Hepatocyte (in vitro differentiated cells): ENCODE results near the gene RTN4R. TPM values are rescaled to one million over a fixed set of nuclear protein-coding genes. Genes with fewer than 3 reads are reported as not detected.

ENCODE experiments used
- DNase-seq: peaks from one replicate; pipeline ENCODE4 v3.0.0-alpha.2; 2016; ENCODE audit warnings: low spot score
- H2AFZ ChIP-seq: fragments of 200-600 bp; sonication (generic); 2 replicates; pipeline ENCODE4 v1.6.0; 2016; ENCODE audit warnings: antibody characterized with exemption, mild to moderate bottlenecking
- H3K27ac ChIP-seq: fragments of 200-600 bp; sonication (generic); 2 replicates; pipeline ENCODE4 v1.5.1; 2016; ENCODE audit warnings: mild to moderate bottlenecking
- H3K27me3 ChIP-seq: fragments of 200-600 bp; sonication (generic); 2 replicates; pipeline ENCODE4 v1.6.1; 2016
- H3K36me3 ChIP-seq: fragments of 200-600 bp; sonication (generic); replicated peaks from 2 replicates; pipeline ENCODE4 v1.5.1; 2016; ENCODE audit warnings: low read depth; ENCODE audit not compliant: insufficient read depth
- H3K4me1 ChIP-seq: fragments of 200-600 bp; sonication (generic); 2 replicates; pipeline ENCODE4 v1.5.1; 2016; ENCODE audit warnings: mild to moderate bottlenecking, moderate library complexity; ENCODE audit not compliant: insufficient read depth
- H3K4me2 ChIP-seq: fragments of 200-600 bp; sonication (generic); 2 replicates; pipeline ENCODE4 v1.6.0; 2016
- H3K4me3 ChIP-seq: fragments of 200-600 bp; sonication (generic); 2 replicates; pipeline ENCODE4 v1.5.1; 2016; ENCODE audit warnings: mild to moderate bottlenecking
- H3K79me2 ChIP-seq: fragments of 200-600 bp; sonication (generic); 2 replicates; pipeline ENCODE4 v1.6.0; 2017; ENCODE audit warnings: mild to moderate bottlenecking
- H3K9me2 ChIP-seq: fragments of 200-600 bp; sonication (generic); replicated peaks from 2 replicates; pipeline ENCODE4 v1.6.0; 2017; ENCODE audit warnings: mild to moderate bottlenecking; ENCODE audit not compliant: insufficient read depth
- H3K9me3 ChIP-seq: fragments of 200-600 bp; sonication (generic); 2 replicates; pipeline ENCODE4 v1.5.1; 2016; ENCODE audit warnings: low read depth, mild to moderate bottlenecking
- H4K20me1 ChIP-seq: fragments of 200-600 bp; sonication (generic); 2 replicates; pipeline ENCODE4 v1.6.0; 2016; ENCODE audit warnings: mild to moderate bottlenecking; ENCODE audit not compliant: insufficient read depth, poor library complexity, severe bottlenecking
- EZH2 ChIP-seq: fragments of 200-600 bp; sonication (generic); IDR thresholded peaks from 2 replicates; pipeline ENCODE4 v1.6.1; 2016; ENCODE audit warnings: antibody characterized with exemption, mild to moderate bottlenecking, borderline replicate concordance
- EZH2phosphoT487 ChIP-seq: fragments of 200-600 bp; sonication (generic); IDR thresholded peaks from one replicate; pipeline ENCODE4 v1.6.1; 2018; ENCODE audit warnings: antibody characterized with exemption, mild to moderate bottlenecking, low read depth, moderate library complexity; ENCODE audit not compliant: unreplicated experiment, severe bottlenecking
- WGBS: methylation state at CpG from one replicate; pipeline ENCODE4 v1.1.6; 2016; ENCODE audit warnings: low lambda C conversion rate; ENCODE audit errors: missing lambda C conversion rate; 5-methylcytosine and 5-hydroxymethylcytosine counted together
- polyA plus RNA-seq: library from polyadenylated mRNA; unstranded; fragments of >200 nt; fragmentation: Nextera tagmentation; extraction: Ambion mirVana; gene quantifications from 2 replicates; pipeline ENCODE4 v1.2.1, GENCODE V29; 2016
- total RNA-seq: library from RNA; depleted of rRNA; stranded (reverse); fragments of >200 nt; gene quantifications from 2 replicates; pipeline ENCODE4 v1.2.3, GENCODE V29; 2014
- TF ChIP-seq, protein P1 (sequence below): fragments of 200-600 bp; sonication (generic); IDR thresholded peaks from 2 replicates; pipeline ENCODE4 v1.5.1; 2016; ENCODE audit warnings: antibody characterized with exemption, mild to moderate bottlenecking; ENCODE audit not compliant: poor library complexity

The RTN4R gene
- total and polyA plus RNA-seq, 2 experiments from 2014 or later, result 7.9 to 16.9 TPM

DNA sequence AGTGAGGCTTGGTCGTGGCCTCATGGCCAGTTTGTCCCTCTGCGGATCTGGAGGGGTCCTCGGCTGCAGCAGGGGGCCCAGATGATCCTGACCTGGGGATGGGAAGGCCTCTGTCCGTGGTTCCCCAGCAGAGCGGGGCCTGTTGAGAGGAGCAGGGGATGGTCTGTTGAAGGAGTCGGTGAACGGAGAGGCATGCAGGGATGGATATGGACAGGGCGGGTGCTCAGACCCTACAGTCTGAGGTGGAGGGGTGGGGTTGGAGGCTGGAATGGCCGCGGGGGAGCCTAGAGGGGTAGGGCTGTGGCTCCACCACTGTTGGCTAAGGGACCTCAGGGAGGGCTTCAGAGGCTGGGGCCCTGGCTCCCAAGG lies 33.8 kb downstream of the RTN4R start:
- Histone ChIP-seq H3K9me2 (no peaks in the 10 kb centered on the region), H3K4me1 (peaks cover 20% of the 10 kb centered on the region), H3K27me3 (no peaks in the 10 kb centered on the region), H3K36me3 (no peaks in the 10 kb centered on the region), H2AFZ (no peak overlapping the region), H3K27ac (no peak overlapping the region), H4K20me1 (no peaks in the 10 kb centered on the region), H3K4me2 (no peak overlapping the region), H3K79me2 (no peaks in the 10 kb centered on the region), H3K4me3 (no peak overlapping the region), H3K9me3 (no peaks in the 10 kb centered on the region)
- no peak for DNase-seq
- no peak for TF ChIP-seq EZH2
- no peak for TF ChIP-seq EZH2phosphoT487
- TF ChIP-seq, protein P1, sequence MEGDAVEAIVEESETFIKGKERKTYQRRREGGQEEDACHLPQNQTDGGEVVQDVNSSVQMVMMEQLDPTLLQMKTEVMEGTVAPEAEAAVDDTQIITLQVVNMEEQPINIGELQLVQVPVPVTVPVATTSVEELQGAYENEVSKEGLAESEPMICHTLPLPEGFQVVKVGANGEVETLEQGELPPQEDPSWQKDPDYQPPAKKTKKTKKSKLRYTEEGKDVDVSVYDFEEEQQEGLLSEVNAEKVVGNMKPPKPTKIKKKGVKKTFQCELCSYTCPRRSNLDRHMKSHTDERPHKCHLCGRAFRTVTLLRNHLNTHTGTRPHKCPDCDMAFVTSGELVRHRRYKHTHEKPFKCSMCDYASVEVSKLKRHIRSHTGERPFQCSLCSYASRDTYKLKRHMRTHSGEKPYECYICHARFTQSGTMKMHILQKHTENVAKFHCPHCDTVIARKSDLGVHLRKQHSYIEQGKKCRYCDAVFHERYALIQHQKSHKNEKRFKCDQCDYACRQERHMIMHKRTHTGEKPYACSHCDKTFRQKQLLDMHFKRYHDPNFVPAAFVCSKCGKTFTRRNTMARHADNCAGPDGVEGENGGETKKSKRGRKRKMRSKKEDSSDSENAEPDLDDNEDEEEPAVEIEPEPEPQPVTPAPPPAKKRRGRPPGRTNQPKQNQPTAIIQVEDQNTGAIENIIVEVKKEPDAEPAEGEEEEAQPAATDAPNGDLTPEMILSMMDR, result no peak
- 95% methylated on average over 7 of the region's 10 CpGs for WGBS

DNA sequence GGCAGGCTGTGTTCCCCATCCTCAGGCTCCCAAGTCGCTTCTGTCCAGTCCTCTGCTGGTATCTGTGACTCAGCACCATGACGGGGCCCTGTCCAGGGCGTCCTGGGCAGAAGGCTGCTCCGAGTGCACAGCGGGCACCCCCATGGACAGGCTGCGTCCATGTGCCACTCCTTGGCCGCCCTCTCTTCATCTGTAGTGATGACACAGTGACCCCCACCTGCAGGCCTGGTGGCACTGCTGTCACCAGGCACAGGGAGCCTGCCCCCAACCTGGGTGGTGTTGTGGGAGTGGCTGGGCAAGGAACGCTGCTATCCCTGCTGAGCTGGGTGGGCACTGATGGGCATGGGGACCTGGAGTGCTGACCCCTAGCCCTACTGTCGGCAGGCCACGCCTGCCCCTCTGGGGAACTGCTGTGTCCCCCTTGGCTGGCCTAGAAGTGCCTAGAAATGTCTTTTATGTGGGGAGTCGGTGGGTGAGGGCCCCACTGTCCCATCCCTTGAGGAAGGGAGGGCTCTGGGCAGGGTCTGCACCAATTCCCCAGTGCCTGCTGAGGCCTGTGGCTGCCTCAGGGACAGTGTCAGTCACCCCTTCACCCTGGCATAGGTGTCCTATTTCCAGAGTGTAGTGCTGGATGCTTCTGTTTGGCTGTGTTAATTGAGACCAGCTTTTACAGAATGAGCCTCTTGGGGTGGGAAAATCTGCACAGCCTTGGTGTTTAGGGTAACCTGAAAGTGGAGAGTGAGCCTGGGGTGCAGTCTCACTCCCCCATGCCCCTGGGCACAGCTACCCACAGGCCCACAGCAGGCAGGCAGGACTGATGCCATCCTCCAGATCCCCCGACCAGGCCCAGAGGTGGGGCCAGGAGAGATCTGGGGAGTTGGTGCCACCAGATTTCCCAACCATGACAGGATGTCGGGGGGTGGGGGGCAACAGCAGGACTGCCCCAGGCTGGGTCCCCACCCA lies 34.5 kb downstream of the RTN4R start:
- TF ChIP-seq EZH2 (no peak), EZH2phosphoT487 (no peak)
- TF ChIP-seq, protein P1, result no peak
- H4K20me1 ChIP-seq, result no peaks in the 10 kb centered on the region
- WGBS, result 91% methylated on average over 13 of the region's 13 CpGs
- no peak overlapping the region for H2AFZ ChIP-seq
- no peaks in the 10 kb centered on the region for H3K79me2 ChIP-seq
- no peaks in the 10 kb centered on the region for H3K36me3 ChIP-seq
- H3K9me3 ChIP-seq, result no peaks in the 10 kb centered on the region
- H3K4me2 ChIP-seq, result no peak overlapping the region
- H3K27ac ChIP-seq, result no peak overlapping the region
- H3K27me3 ChIP-seq, result no peaks in the 10 kb centered on the region
- H3K4me1 ChIP-seq, result peaks cover 13% of the 10 kb centered on the region
- H3K9me2 ChIP-seq, result no peaks in the 10 kb centered on the region
- no peak overlapping the region for H3K4me3 ChIP-seq
- no peak for DNase-seq

DNA sequence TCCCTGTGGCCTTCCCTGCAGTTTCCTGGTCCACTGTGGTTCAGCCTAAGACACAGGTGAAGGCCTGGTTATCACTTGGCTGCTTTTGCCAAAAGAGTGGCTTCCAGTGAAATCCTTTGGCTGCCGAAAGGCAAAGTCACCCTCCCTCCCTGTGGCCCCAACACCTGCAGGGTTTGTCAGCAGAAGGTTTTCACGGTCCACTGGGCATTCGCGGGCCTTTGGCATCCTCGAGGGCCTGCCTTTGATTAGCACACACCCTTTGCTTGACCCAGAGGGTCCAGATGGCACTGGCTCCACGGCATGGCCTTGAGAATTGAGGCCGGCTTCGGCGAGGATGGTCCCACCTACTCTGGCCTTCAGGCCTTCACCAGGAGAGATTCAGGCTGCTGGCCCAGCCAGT lies 35.3 kb downstream of the RTN4R start:
- H3K9me3 ChIP-seq, result no peaks in the 10 kb centered on the region
- TF ChIP-seq EZH2 (no peak), EZH2phosphoT487 (no peak)
- TF ChIP-seq, protein P1, result no peak
- DNase-seq, result no peak

More for the DNA sequence above, 35.3 kb downstream of the RTN4R start:
- no peaks in the 10 kb centered on the region for H3K27me3 ChIP-seq
- peaks cover 10% of the 10 kb centered on the region for H3K4me1 ChIP-seq
- 94% methylated on average over 9 of the region's 9 CpGs for WGBS
- no peaks in the 10 kb centered on the region for H3K36me3 ChIP-seq
- H3K79me2 ChIP-seq, result no peaks in the 10 kb centered on the region
- no peak overlapping the region for H3K27ac ChIP-seq
- H2AFZ ChIP-seq, result no peak overlapping the region
- H3K4me3 ChIP-seq, result no peak overlapping the region
- no peaks in the 10 kb centered on the region for H3K9me2 ChIP-seq
- no peaks in the 10 kb centered on the region for H4K20me1 ChIP-seq
- no peak overlapping the region for H3K4me2 ChIP-seq
